GM19239 (cell line): ENCODE data around the gene ESRRG.
"Not testable (repeated sequence)": the region's sequence is repeated elsewhere in the genome, so short reads cannot be mapped to it uniquely, and the experiment has no call there.

ENCODE experiments used
- DNase-seq: peaks from one replicate; pipeline ENCODE4 v3.0.0; 2011; ENCODE audit warnings: low spot score; ENCODE audit not compliant: insufficient read length
- FAIRE-seq: peaks from 2 replicates; lab custom pipeline; 2011; peaks lifted over from hg19 to GRCh38; lab: Jason Lieb, UNC

ESRRG gene

GRCh38 chr1:216710055-216710454 is 13.2 kb downstream of the ESRRG start:
- DNase-seq, result no peak

GRCh38 chr1:216705676-216706075 is 17.6 kb downstream of the ESRRG start:
- no peak for DNase-seq
- FAIRE-seq, result no peak

More at GRCh38 chr1:216710055-216710454, 13.2 kb downstream of the ESRRG start:
- FAIRE-seq, result no peak

- not testable (repeated sequence) for DNase-seq, FAIRE-seq
Measured at GRCh38 chr1:216704065-216704464, 19.2 kb downstream of the ESRRG start.

GRCh38 chr1:216702170-216702569 is 21.1 kb downstream of the ESRRG start:
- peak; percentile 1 for DNase-seq
- no peak for FAIRE-seq

- FAIRE-seq (no peak), DNase-seq (no peak)
Measured at GRCh38 chr1:216700779-216701178, 22.4 kb downstream of the ESRRG start.

- no peak for FAIRE-seq
- DNase-seq, result no peak
Measured at GRCh38 chr1:216691710-216692109, 31.5 kb downstream of the ESRRG start.

GRCh38 chr1:216690603-216691002 is 32.6 kb downstream of the ESRRG start:
- DNase-seq (no peak), FAIRE-seq (no peak)

GRCh38 chr1:216688127-216688657 is 35.0 kb downstream of the ESRRG start:
- DNase-seq (no peak), FAIRE-seq (no peak)

- no peak for DNase-seq
Measured at GRCh38 chr1:216686860-216687766, 36.1 kb downstream of the ESRRG start.

GRCh38 chr1:216682752-216683151 is 40.5 kb downstream of the ESRRG start:
- DNase-seq, result no peak
- no peak for FAIRE-seq

More at GRCh38 chr1:216686860-216687766, 36.1 kb downstream of the ESRRG start:
- no peak for FAIRE-seq

- DNase-seq (no peak), FAIRE-seq (no peak)
Measured at GRCh38 chr1:216679108-216679507, 44.1 kb downstream of the ESRRG start.

- no peak for DNase-seq
- FAIRE-seq, result no peak
Measured at GRCh38 chr1:216670118-216670883, 52.9 kb downstream of the ESRRG start.

- DNase-seq (no peak), FAIRE-seq (no peak)
Measured at GRCh38 chr1:216666441-216666840, 56.8 kb downstream of the ESRRG start.

GRCh38 chr1:216665856-216666255 is 57.4 kb downstream of the ESRRG start:
- FAIRE-seq (no peak), DNase-seq (no peak)

GRCh38 chr1:216665406-216665805 is 57.8 kb downstream of the ESRRG start:
- DNase-seq (no peak), FAIRE-seq (no peak)

GRCh38 chr1:216662681-216663080 is 60.5 kb downstream of the ESRRG start:
- FAIRE-seq (no peak), DNase-seq (no peak)

GRCh38 chr1:216660561-216660960 is 62.7 kb downstream of the ESRRG start:
- no peak for FAIRE-seq
- no peak for DNase-seq

- DNase-seq, result no peak
- FAIRE-seq, result no peak
Measured at GRCh38 chr1:216653001-216653400, 70.2 kb downstream of the ESRRG start.

- no peak for DNase-seq
- FAIRE-seq, result no peak
Measured at GRCh38 chr1:216651826-216652418, 71.3 kb downstream of the ESRRG start.

GRCh38 chr1:216643176-216643575 is 80.1 kb downstream of the ESRRG start:
- no peak for DNase-seq
- no peak for FAIRE-seq
